GM23338 (cell line): ENCODE measurements around the gene CATSPERE. TPM values are rescaled to one million over a fixed set of nuclear protein-coding genes. Genes with fewer than 3 reads are reported as not detected.

Experiments
- ATAC-seq: fragments of 200-7000 bp; cut with Tn5 transposase; 3 replicates; pipeline ENCODE4 v1.9.1; 2020
- DNase-seq: peaks from one replicate; pipeline ENCODE4 v3.0.0-alpha.2; 2015; ENCODE audit warnings: low spot score
- H2AFZ ChIP-seq: fragments of 200-600 bp; sonication (generic); 2 replicates; pipeline ENCODE4 v1.8.0; 2016; ENCODE audit warnings: antibody characterized with exemption, mild to moderate bottlenecking, moderate library complexity
- H3F3A ChIP-seq: fragments of 200-600 bp; sonication (generic); replicated peaks from 2 replicates; pipeline ENCODE4 v1.8.0; 2017; ENCODE audit warnings: antibody characterized with exemption, mixed run types, low read depth
- H3K27ac ChIP-seq: fragments of 200-600 bp; sonication (generic); 2 replicates; pipeline ENCODE4 v1.6.1; 2016; ENCODE audit warnings: low read depth
- H3K27me3 ChIP-seq: fragments of 200-600 bp; sonication (generic); 2 replicates; pipeline ENCODE4 v1.8.0; 2016; ENCODE audit warnings: mild to moderate bottlenecking, mixed run types, moderate library complexity; ENCODE audit not compliant: insufficient read depth
- H3K36me3 ChIP-seq: fragments of 200-600 bp; sonication (generic); 2 replicates; pipeline ENCODE4 v1.8.0; 2016; ENCODE audit warnings: mild to moderate bottlenecking; ENCODE audit not compliant: insufficient read depth
- H3K4me1 ChIP-seq: fragments of 200-600 bp; sonication (generic); 2 replicates; pipeline ENCODE4 v1.8.0; 2016; ENCODE audit warnings: mild to moderate bottlenecking, moderate library complexity; ENCODE audit not compliant: insufficient read depth
- H3K4me2 ChIP-seq: fragments of 200-600 bp; sonication (generic); 2 replicates; pipeline ENCODE4 v1.7.1; 2017; ENCODE audit warnings: mixed run types
- H3K4me3 ChIP-seq: fragments of 200-600 bp; sonication (generic); 2 replicates; pipeline ENCODE4 v1.6.1; 2016; ENCODE audit warnings: mixed run types
- H3K79me2 ChIP-seq: fragments of 200-600 bp; sonication (generic); replicated peaks from 2 replicates; pipeline ENCODE4 v1.8.0; 2017; ENCODE audit warnings: mild to moderate bottlenecking; ENCODE audit not compliant: insufficient read depth
- H3K9me2 ChIP-seq: fragments of 200-600 bp; sonication (generic); 2 replicates; pipeline ENCODE4 v1.8.0; 2017; ENCODE audit not compliant: insufficient read depth
- H4K20me1 ChIP-seq: fragments of 200-600 bp; sonication (generic); replicated peaks from 2 replicates; pipeline ENCODE4 v1.8.0; 2017; ENCODE audit warnings: mild to moderate bottlenecking; ENCODE audit not compliant: insufficient read depth
- H3K27ac Mint-ChIP-seq: 2 replicates; pipeline ENCODE4 v1.8.0; 2020; ENCODE audit warnings: inconsistent platforms, mild to moderate bottlenecking, moderate library complexity, mixed read lengths
- H3K27me3 Mint-ChIP-seq: 3 replicates; pipeline ENCODE4 v1.8.0; 2022; ENCODE audit warnings: low read depth, mild to moderate bottlenecking, moderate library complexity, mixed read lengths, inconsistent platforms; ENCODE audit not compliant: insufficient read depth, poor library complexity
- H3K36me3 Mint-ChIP-seq: 3 replicates; pipeline ENCODE4 v1.8.0; 2021; ENCODE audit warnings: low read depth, mild to moderate bottlenecking, inconsistent platforms, moderate library complexity, mixed read lengths
- H3K4me1 Mint-ChIP-seq: 3 replicates; pipeline ENCODE4 v1.8.0; 2020; ENCODE audit warnings: mild to moderate bottlenecking, inconsistent platforms, mixed read lengths
- H3K4me3 Mint-ChIP-seq: 3 replicates; pipeline ENCODE4 v1.8.0; 2021; ENCODE audit warnings: moderate library complexity, mild to moderate bottlenecking, inconsistent platforms, mixed read lengths
- H3K9me3 Mint-ChIP-seq: 3 replicates; pipeline ENCODE4 v1.8.0; 2020; ENCODE audit warnings: moderate library complexity, mild to moderate bottlenecking, inconsistent platforms, mixed read lengths
- CREB1 ChIP-seq: fragments of 250-450 bp; sonication (Bioruptor Pico); IDR thresholded peaks from 2 replicates; pipeline ENCODE4 v1.5.0; 2020; ENCODE audit warnings: low read depth, mild to moderate bottlenecking, moderate library complexity
- CTCF ChIP-seq, 2 experiments: fragments of 200-600 bp in 1 of 2; sonication (generic) in 1 of 2; conservative IDR thresholded peaks; 2 replicates each; pipeline versions ENCODE4 v1.5.1 to v1.6.1; 2016 to 2017; ENCODE audit warnings: antibody characterized with exemption in 2 of 2, low read depth in 2 of 2, mild to moderate bottlenecking in 2 of 2, moderate library complexity in 1 of 2
- ETS1 ChIP-seq: IDR thresholded peaks from 2 replicates; pipeline ENCODE4 v1.6.1; 2016; ENCODE audit warnings: antibody characterized with exemption
- EZH2 ChIP-seq: fragments of 200-600 bp; sonication (generic); IDR thresholded peaks from one replicate; pipeline ENCODE4 v1.8.0; 2017; ENCODE audit warnings: antibody characterized with exemption, mild to moderate bottlenecking, low read depth; ENCODE audit not compliant: unreplicated experiment
- EZH2phosphoT487 ChIP-seq: fragments of 200-600 bp; sonication (generic); IDR thresholded peaks from one replicate; pipeline ENCODE4 v1.8.1; 2018; ENCODE audit warnings: antibody characterized with exemption; ENCODE audit not compliant: unreplicated experiment
- JUNB ChIP-seq: IDR thresholded peaks from one replicate; pipeline ENCODE4 v1.6.1; 2016; ENCODE audit warnings: antibody characterized with exemption; ENCODE audit not compliant: unreplicated experiment
- NANOG ChIP-seq: IDR thresholded peaks from 2 replicates; pipeline ENCODE4 v1.6.1; 2016; ENCODE audit warnings: antibody characterized with exemption, borderline replicate concordance
- POLR2AphosphoS5 ChIP-seq: IDR thresholded peaks from 2 replicates; pipeline ENCODE4 v1.6.1; 2016; ENCODE audit warnings: antibody characterized with exemption, low read depth
- REST ChIP-seq: IDR thresholded peaks from one replicate; pipeline ENCODE4 v1.6.1; 2018; ENCODE audit warnings: antibody characterized with exemption; ENCODE audit not compliant: unreplicated experiment
- STAT1 ChIP-seq: IDR thresholded peaks from one replicate; pipeline ENCODE4 v1.6.1; 2016; ENCODE audit warnings: antibody characterized with exemption; ENCODE audit not compliant: unreplicated experiment
- ZNF331 ChIP-seq: fragments of 250-450 bp; sonication (Bioruptor Pico); IDR thresholded peaks from 2 replicates; pipeline ENCODE4 v1.5.0; 2020; ENCODE audit warnings: low read depth, mild to moderate bottlenecking, moderate library complexity
- polyA plus RNA-seq: library from polyadenylated mRNA; unstranded; fragments of >200 nt; fragmentation: Nextera tagmentation; extraction: Ambion mirVana; gene quantifications from 2 replicates; pipeline ENCODE4 v1.2.1, GENCODE V29; 2016
- total RNA-seq: library from RNA; depleted of rRNA; stranded (reverse); fragments of >200 nt; shearing (Covaris generic); gene quantifications from 2 replicates; pipeline ENCODE4 v1.2.3, GENCODE V29; 2014

Gene CATSPERE
- total and polyA plus RNA-seq, 2 experiments from 2014 or later, result 0.70 TPM; not detected in 1

- Mint-ChIP-seq H3K4me3 (no peak overlapping the region), H3K27me3 (no peaks in the 10 kb centered on the region), H3K27ac (no peak overlapping the region), H3K9me3 (no peaks in the 10 kb centered on the region), H3K36me3 (peaks cover 3% of the 10 kb centered on the region; the same call in 1 of the 3 replicates), H3K4me1 (no peaks in the 10 kb centered on the region)
- Histone ChIP-seq H3K27ac (no peak overlapping the region), H3K36me3 (no peaks in the 10 kb centered on the region), H3K9me2 (no peaks in the 10 kb centered on the region), H3F3A (no peaks in the 10 kb centered on the region), H3K27me3 (no peaks in the 10 kb centered on the region), H2AFZ (no peak overlapping the region), H3K4me2 (no peak overlapping the region), H3K79me2 (no peaks in the 10 kb centered on the region), H3K4me3 (no peak overlapping the region), H3K4me1 (0 out of 2 replicates have a peak, but pooled peaks cover 6% of the 10 kb centered on the region), H4K20me1 (no peaks in the 10 kb centered on the region)
- no peak for DNase-seq
- TF ChIP-seq POLR2AphosphoS5 (no peak), ZNF331 (no peak), EZH2 (no peak), STAT1 (no peak), NANOG (no peak)
- ATAC-seq, result no peak
Observed at GRCh38 chr1:244633140-244633539, 172.1 kb downstream of the CATSPERE start.

GRCh38 chr1:244634546-244634945, 173.5 kb downstream of the CATSPERE start:
- H3F3A ChIP-seq, result no peaks in the 10 kb centered on the region
- DNase-seq (no peak), ATAC-seq (no peak)
- peaks cover 3% of the 10 kb centered on the region; the same call in 1 of the 3 replicates for H3K36me3 Mint-ChIP-seq
- H3K27me3 Mint-ChIP-seq, result no peaks in the 10 kb centered on the region
- H4K20me1 ChIP-seq, result no peaks in the 10 kb centered on the region
- H3K4me3 Mint-ChIP-seq, result no peak overlapping the region
- no peaks in the 10 kb centered on the region for H3K9me3 Mint-ChIP-seq
- H2AFZ ChIP-seq, result no peak overlapping the region
- no peaks in the 10 kb centered on the region for H3K4me1 Mint-ChIP-seq
- no peak overlapping the region for H3K27ac Mint-ChIP-seq
- no peaks in the 10 kb centered on the region for H3K27me3 ChIP-seq
- H3K9me2 ChIP-seq, result no peaks in the 10 kb centered on the region
- H3K79me2 ChIP-seq, result no peaks in the 10 kb centered on the region
- no peak overlapping the region for H3K4me3 ChIP-seq
- no peak overlapping the region for H3K27ac ChIP-seq
- H3K4me2 ChIP-seq, result no peak overlapping the region
- H3K36me3 ChIP-seq, result no peaks in the 10 kb centered on the region
- H3K4me1 ChIP-seq, result 0 out of 2 replicates have a peak, but pooled peaks cover 6% of the 10 kb centered on the region
- TF ChIP-seq REST (no peak), ZNF331 (no peak), POLR2AphosphoS5 (no peak), CREB1 (CRISPR knock-in tag) (no peak), CTCF (conservative IDR thresholded peaks at IDR 0.05; ENCODE audit: low read depth in 2 of 2) (no peak), EZH2phosphoT487 (no peak), JUNB (no peak), ETS1 (no peak)
